ENCODE results near the gene GRIN2B.

GRCh38 chr12:13950502-13950901, 30.9 kb downstream of the GRIN2B start:
- no peak for TF ChIP-seq ZBTB7A (IDR thresholded peaks at IDR 0.05; ENCODE audit: borderline replicate concordance, control insufficient read depth, low read depth, low read length)
- TF ChIP-seq CBX3 (IDR thresholded peaks at IDR 0.05; ENCODE audit: borderline replicate concordance in 1 of 2, low read length in 2 of 2): no peak
- no peak for TF ChIP-seq TBP (optimal IDR thresholded peaks at IDR 0.05; ENCODE audit: low read depth, low read length)
- no peak for TF ChIP-seq E2F5 (CRISPR knock-in tag; IDR thresholded peaks at IDR 0.05)
- no peak for TF ChIP-seq RFX5 (IDR thresholded peaks at IDR 0.05; ENCODE audit: low read depth, low read length)
- no peak for TF ChIP-seq JUND (IDR thresholded peaks at IDR 0.05; ENCODE audit: borderline replicate concordance, low read depth, low read length)
- TF ChIP-seq JUND (tag; IDR thresholded peaks at IDR 0.05; ENCODE audit: borderline replicate concordance, low read depth, low read length): no peak
